GM15510 (cell line): Measurements from ENCODE around the gene PLEKHG7.

Experiments used
- POLR2A ChIP-seq: IDR thresholded peaks from 3 replicates; pipeline ENCODE4 v1.6.1; 2011; ENCODE audit warnings: borderline replicate concordance; ENCODE audit not compliant: insufficient read length; ENCODE audit errors: extremely low read depth

The PLEKHG7 gene

GRCh38 chr12:92698474-92698873 lies 4.3 kb upstream of the PLEKHG7 start:
- TF ChIP-seq POLR2A: no peak

DNA sequence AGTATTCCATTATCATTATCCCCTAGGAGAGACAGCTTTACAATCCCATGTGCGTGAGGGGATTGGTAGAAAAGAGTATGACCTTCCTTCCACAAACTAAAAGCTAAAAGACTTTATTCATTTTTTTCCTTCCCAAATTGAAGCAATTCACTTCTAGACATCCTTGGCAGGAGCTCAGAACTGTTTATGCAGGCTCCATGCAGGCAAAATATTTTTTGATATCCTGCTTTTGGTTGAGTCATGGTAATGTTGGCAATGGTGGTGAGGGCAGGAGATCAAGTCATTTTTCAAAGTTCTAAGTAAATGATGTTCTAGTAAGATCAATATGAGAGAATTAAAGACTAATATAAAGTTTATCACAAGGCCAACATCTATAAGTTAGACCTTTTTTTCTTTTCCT lies 1.3 kb upstream of the PLEKHG7 start:
- TF ChIP-seq POLR2A: no peak

- TF ChIP-seq POLR2A: no peak
These were observed 997 bp downstream of the PLEKHG7 start for GRCh38 chr12:92703786-92704185.

DNA sequence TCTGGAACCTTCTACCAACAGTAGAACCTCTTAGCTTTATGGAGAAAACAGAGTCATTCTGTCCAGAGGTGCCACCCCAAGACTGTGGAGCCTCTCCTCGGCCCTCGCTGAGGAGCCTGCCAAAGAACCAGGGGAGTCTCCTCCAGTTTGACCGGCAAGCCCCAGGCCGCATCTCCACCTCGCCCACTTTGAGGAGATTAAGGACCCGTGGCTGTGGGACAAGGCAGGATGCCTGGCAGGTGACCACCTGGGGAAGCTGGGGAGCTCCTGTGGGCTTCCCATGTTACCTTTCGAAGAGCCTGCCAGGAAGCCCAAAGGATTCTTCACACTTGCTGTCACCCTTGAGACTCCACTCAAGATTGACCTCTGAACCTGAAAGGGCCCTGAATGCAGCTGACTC lies 3.8 kb downstream of the PLEKHG7 start:
- TF ChIP-seq POLR2A: no peak

GRCh38 chr12:92707926-92708325 lies 5.1 kb downstream of the PLEKHG7 start:
- TF ChIP-seq POLR2A: no peak

GRCh38 chr12:92715625-92716024 lies 12.8 kb downstream of the PLEKHG7 start:
- TF ChIP-seq POLR2A: no peak

GRCh38 chr12:92717202-92717601 lies 14.4 kb downstream of the PLEKHG7 start:
- no peak for TF ChIP-seq POLR2A

GRCh38 chr12:92718483-92718990 lies 15.7 kb downstream of the PLEKHG7 start:
- no peak for TF ChIP-seq POLR2A

GRCh38 chr12:92719674-92720073 lies 16.9 kb downstream of the PLEKHG7 start:
- no peak for TF ChIP-seq POLR2A

- TF ChIP-seq POLR2A: no peak
These were observed 18.3 kb downstream of the PLEKHG7 start for GRCh38 chr12:92721130-92721529.

DNA sequence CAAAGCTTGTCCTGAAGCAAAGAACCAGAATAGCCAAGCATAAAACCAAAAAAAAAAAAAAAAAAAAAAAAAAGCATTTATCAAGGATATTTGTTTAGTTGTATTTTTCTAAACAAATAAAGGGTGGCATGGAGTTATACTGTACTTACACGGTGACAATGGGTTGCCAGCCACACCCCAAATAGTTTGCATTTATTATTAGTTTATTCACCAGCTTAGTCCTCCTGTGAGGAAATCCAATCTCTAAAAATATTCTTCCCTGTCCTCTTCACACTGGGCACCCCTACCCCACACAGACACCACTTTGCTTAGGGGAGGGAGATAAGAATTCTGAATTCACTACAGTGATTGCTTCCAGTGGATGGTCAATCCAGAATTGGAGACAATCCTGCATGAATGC lies 18.9 kb downstream of the PLEKHG7 start:
- TF ChIP-seq POLR2A: no peak

DNA sequence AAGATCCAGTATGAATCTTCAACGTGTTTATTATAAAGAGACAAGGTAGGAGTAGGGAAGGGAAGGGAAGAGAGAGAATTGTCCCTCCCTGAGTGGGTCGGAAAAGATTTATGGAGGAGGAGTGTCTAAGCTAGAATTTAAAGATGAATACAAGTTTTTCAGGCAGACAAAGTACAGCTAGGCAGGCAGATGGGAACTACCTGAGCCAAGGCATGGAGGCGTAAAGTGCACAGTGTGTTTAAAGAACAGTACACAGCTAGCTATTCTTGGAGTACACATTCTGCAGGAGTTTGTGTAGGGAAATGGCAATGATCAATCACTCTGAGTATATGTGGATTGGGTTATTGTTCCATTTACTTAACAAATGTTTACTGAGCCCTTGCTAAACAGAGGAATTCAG lies 20.1 kb downstream of the PLEKHG7 start:
- TF ChIP-seq POLR2A: no peak

DNA sequence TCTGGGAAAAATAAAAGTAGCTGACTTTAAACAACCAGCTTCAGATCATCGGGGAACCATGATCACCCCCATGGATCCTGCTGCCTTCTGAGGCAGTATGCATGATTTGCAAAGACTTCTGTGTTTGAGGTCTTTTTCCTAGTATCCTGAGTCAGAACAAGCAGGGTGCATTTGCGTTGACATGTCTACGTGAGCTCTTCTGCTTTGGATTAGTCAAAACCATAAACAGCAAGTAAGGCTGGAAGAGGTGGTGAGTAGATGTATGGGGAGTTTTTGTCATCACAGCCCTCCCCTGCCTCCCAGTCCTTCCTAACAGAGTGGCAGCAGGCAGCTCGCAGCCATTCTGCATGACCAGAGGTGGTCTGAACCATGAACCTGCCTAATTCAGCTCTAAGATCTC lies 24.1 kb downstream of the PLEKHG7 start:
- no peak for TF ChIP-seq POLR2A

DNA sequence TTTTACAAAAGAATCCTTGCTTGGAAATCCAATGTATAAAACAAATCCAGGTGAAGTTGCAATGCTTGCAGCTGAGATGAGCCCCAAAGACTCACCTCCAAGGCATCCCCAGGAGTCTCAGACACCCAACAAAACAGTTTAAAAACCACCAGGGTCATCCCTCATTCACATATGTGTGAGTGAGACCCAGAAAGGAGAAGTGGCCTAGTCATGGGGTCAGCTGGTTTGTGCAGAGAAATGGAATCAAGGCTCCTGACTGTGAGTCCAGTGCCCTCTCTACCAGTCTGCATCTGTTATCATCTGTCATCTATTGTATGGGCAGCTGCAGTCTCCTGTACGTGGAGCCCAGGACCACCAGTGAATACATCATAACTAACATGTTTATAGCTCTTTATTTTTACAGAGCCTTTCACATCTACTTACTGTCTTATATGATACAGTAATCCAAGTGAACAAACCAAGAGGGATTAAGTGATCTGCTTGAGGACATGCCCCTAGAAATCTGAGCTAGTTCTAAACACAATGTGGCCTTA lies 27.1 kb downstream of the PLEKHG7 start:
- no peak for TF ChIP-seq POLR2A

DNA sequence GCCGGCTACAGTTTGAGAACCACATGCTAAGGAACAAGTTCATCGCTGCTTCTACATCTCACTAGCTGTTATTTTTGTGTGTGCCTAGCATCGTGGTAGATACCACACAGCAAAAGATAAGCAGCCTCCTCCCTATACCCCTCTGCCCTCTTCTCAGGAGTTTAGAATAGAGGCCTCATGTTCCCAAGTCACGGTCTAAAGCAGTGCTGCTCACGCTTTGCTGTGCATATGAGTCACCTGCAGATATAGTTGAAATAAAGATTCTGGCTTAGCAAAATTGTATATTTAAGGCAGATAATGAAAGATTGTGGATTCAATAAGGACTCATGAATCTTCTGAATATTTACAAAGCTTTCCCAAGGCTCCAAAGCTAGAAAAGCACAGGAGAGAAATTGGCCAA lies 28.0 kb downstream of the PLEKHG7 start:
- no peak for TF ChIP-seq POLR2A

DNA sequence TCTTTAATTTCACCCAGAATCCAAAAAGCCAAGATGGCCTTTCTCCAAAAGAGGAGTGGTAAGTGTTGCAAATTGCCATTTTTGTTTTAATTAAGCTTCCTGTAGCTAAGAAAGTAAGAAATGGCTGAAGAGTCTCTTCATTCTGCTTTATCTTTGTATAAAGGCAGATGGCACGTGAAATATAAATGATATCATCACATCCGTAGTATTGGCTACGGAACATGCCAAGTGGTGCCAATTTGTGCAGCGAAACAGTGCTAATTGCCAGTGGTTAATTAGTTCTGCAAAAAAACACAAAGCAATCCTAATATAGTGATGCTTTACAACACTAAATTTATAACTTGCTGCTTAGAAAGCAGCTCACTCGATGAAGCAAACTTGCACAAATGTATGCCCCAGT lies 29.4 kb downstream of the PLEKHG7 start:
- no peak for TF ChIP-seq POLR2A

GRCh38 chr12:92732716-92733115 lies 29.9 kb downstream of the PLEKHG7 start:
- no peak for TF ChIP-seq POLR2A
